K562 (cell line): ENCODE measurements around the gene ARHGAP8.

Experiments
- GTF2F1 ChIP-seq: IDR thresholded peaks from 2 replicates; pipeline ENCODE4 v1.6.1; 2011; ENCODE audit warnings: low read depth, low read length, improper control_type of control experiment
- HDAC8 ChIP-seq: fragments of 450-650 bp; IDR thresholded peaks from 2 replicates; pipeline ENCODE4 v1.6.1; 2016; ENCODE audit warnings: mild to moderate bottlenecking, missing genetic modification characterization, moderate library complexity, missing compliant biosample characterization
- POLR2AphosphoS5 ChIP-seq: IDR thresholded peaks from 2 replicates; pipeline ENCODE4 v1.6.1; 2011; ENCODE audit warnings: mild to moderate bottlenecking, low read depth, low read length, moderate library complexity; ENCODE audit not compliant: control insufficient read depth, insufficient read depth
- SMARCA5 ChIP-seq: fragments of 450-650 bp; IDR thresholded peaks from 2 replicates; pipeline ENCODE4 v1.6.1; 2016
- ZBTB17 ChIP-seq: fragments of 450-650 bp; formaldehyde crosslinking; IDR thresholded peaks from 2 replicates; pipeline ENCODE4 v1.4.0; 2020; ENCODE audit warnings: mild to moderate bottlenecking
- ZNF551 ChIP-seq: fragments of 250-450 bp; sonication (Bioruptor Pico); IDR thresholded peaks from 2 replicates; pipeline ENCODE4 v1.5.0; 2021; ENCODE audit warnings: mild to moderate bottlenecking, moderate library complexity
- ZNF707 ChIP-seq: fragments of 250-450 bp; sonication (Bioruptor Pico); conservative IDR thresholded peaks from 2 replicates; pipeline ENCODE4 v1.8.0; 2022; ENCODE audit warnings: inconsistent platforms, mild to moderate bottlenecking, moderate library complexity
- ZSCAN29 ChIP-seq: fragments of 450-650 bp; IDR thresholded peaks from 2 replicates; pipeline ENCODE4 v1.6.1; 2017
- TF ChIP-seq, protein P1 (sequence below): fragments of 250-450 bp; sonication (Bioruptor Pico); IDR thresholded peaks from 2 replicates; pipeline ENCODE4 v1.4.0; 2020; ENCODE audit warnings: mild to moderate bottlenecking, moderate library complexity
- TF ChIP-seq, protein P2 (sequence below), 3 experiments: IDR thresholded peaks in 2 of 3; conservative IDR thresholded peaks in 1 of 3; 2 replicates each; pipeline ENCODE4 v1.5.1; 2011 to 2012; ENCODE audit warnings: low read length in 3 of 3, mild to moderate bottlenecking in 3 of 3, control low read depth in 2 of 3, improper control_type of control experiment in 1 of 3, inconsistent platforms in 1 of 3, low read depth in 1 of 3, mixed read lengths in 1 of 3, moderate library complexity in 1 of 3; ENCODE audit not compliant: insufficient read depth in 2 of 3
- TF ChIP-seq, protein P3 (sequence below): fragments of 450-650 bp; IDR thresholded peaks from 2 replicates; pipeline ENCODE4 v1.6.1; 2017; ENCODE audit warnings: antibody characterized with exemption, mild to moderate bottlenecking

DNA sequence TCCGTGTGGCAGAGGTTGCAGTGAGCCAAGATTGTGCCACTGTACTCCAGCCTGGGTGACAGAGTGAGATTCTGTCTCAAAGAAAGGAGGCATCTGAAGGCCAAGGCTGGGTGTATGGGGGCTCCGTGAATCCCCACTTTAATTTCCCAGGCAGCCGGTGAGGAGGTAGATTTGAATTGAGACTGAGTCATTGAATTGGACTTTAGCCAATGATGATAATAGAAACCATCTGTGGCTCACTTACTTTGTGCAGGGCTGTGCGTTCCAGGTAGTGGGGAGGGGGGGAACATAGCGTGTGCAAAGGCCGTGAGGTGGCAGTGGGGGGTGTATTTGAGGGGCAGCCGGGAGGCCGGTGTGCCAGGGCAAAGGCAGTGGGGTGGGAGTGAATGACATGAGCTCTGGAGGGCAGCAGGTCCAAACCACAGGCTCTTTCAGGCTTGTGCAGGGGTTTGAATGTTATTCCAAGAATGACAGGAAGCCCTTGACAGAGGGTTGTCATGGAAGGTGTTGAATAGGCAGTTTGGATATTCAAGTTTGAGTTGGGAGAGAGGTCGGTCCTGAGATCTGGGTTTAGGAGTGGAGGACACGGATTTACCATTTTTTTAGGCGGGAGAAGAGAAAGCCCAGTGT lies 6.1 kb downstream of the ARHGAP8 start:
- TF ChIP-seq, protein P1, sequence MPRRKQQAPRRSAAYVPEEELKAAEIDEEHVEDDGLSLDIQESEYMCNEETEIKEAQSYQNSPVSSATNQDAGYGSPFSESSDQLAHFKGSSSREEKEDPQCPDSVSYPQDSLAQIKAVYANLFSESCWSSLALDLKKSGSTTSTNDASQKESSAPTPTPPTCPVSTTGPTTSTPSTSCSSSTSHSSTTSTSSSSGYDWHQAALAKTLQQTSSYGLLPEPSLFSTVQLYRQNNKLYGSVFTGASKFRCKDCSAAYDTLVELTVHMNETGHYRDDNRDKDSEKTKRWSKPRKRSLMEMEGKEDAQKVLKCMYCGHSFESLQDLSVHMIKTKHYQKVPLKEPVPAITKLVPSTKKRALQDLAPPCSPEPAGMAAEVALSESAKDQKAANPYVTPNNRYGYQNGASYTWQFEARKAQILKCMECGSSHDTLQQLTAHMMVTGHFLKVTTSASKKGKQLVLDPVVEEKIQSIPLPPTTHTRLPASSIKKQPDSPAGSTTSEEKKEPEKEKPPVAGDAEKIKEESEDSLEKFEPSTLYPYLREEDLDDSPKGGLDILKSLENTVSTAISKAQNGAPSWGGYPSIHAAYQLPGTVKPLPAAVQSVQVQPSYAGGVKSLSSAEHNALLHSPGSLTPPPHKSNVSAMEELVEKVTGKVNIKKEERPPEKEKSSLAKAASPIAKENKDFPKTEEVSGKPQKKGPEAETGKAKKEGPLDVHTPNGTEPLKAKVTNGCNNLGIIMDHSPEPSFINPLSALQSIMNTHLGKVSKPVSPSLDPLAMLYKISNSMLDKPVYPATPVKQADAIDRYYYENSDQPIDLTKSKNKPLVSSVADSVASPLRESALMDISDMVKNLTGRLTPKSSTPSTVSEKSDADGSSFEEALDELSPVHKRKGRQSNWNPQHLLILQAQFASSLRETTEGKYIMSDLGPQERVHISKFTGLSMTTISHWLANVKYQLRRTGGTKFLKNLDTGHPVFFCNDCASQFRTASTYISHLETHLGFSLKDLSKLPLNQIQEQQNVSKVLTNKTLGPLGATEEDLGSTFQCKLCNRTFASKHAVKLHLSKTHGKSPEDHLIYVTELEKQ (CRISPR knock-in tag), result no peak
- TF ChIP-seq GTF2F1, result no peak
- TF ChIP-seq, protein P2, sequence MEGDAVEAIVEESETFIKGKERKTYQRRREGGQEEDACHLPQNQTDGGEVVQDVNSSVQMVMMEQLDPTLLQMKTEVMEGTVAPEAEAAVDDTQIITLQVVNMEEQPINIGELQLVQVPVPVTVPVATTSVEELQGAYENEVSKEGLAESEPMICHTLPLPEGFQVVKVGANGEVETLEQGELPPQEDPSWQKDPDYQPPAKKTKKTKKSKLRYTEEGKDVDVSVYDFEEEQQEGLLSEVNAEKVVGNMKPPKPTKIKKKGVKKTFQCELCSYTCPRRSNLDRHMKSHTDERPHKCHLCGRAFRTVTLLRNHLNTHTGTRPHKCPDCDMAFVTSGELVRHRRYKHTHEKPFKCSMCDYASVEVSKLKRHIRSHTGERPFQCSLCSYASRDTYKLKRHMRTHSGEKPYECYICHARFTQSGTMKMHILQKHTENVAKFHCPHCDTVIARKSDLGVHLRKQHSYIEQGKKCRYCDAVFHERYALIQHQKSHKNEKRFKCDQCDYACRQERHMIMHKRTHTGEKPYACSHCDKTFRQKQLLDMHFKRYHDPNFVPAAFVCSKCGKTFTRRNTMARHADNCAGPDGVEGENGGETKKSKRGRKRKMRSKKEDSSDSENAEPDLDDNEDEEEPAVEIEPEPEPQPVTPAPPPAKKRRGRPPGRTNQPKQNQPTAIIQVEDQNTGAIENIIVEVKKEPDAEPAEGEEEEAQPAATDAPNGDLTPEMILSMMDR (IDR thresholded peaks at IDR 0.05 in 2 of 3, conservative IDR thresholded peaks at IDR 0.05 in 1 of 3; ENCODE audit: insufficient read depth in 2 of 3, low read depth in 1 of 3, low read length in 3 of 3), result no peak
- TF ChIP-seq, protein P3, sequence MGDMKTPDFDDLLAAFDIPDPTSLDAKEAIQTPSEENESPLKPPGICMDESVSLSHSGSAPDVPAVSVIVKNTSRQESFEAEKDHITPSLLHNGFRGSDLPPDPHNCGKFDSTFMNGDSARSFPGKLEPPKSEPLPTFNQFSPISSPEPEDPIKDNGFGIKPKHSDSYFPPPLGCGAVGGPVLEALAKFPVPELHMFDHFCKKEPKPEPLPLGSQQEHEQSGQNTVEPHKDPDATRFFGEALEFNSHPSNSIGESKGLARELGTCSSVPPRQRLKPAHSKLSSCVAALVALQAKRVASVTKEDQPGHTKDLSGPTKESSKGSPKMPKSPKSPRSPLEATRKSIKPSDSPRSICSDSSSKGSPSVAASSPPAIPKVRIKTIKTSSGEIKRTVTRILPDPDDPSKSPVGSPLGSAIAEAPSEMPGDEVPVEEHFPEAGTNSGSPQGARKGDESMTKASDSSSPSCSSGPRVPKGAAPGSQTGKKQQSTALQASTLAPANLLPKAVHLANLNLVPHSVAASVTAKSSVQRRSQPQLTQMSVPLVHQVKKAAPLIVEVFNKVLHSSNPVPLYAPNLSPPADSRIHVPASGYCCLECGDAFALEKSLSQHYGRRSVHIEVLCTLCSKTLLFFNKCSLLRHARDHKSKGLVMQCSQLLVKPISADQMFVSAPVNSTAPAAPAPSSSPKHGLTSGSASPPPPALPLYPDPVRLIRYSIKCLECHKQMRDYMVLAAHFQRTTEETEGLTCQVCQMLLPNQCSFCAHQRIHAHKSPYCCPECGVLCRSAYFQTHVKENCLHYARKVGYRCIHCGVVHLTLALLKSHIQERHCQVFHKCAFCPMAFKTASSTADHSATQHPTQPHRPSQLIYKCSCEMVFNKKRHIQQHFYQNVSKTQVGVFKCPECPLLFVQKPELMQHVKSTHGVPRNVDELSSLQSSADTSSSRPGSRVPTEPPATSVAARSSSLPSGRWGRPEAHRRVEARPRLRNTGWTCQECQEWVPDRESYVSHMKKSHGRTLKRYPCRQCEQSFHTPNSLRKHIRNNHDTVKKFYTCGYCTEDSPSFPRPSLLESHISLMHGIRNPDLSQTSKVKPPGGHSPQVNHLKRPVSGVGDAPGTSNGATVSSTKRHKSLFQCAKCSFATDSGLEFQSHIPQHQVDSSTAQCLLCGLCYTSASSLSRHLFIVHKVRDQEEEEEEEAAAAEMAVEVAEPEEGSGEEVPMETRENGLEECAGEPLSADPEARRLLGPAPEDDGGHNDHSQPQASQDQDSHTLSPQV, result no peak
- no peak for TF ChIP-seq ZNF551 (CRISPR knock-in tag)
- TF ChIP-seq ZBTB17 (CRISPR knock-in tag), result no peak
- TF ChIP-seq POLR2AphosphoS5, result no peak
- TF ChIP-seq HDAC8 (tag), result no peak
- TF ChIP-seq ZNF707 (CRISPR knock-in tag), result no peak
- TF ChIP-seq SMARCA5, result no peak
- TF ChIP-seq ZSCAN29, result no peak
